K562 (cell line): ENCODE results near the gene THOC3. TPM values are rescaled to one million over a fixed set of nuclear protein-coding genes. Genes with fewer than 3 reads are reported as not detected.
A peak's percentile ranks its signal among the peaks of the same experiment; 100 is the strongest.
"Not testable (repeated sequence)": the region's sequence is repeated elsewhere in the genome, so short reads cannot be mapped to it uniquely, and the experiment has no call there.

Experiments used
- ATAC-seq: fragments of 200-7000 bp; cut with Tn5 transposase; 3 replicates; pipeline ENCODE4 v1.9.1; 2020; ENCODE audit warnings: moderate library complexity
- BruUV-seq: library from RNA; stranded (reverse); fragments of 400-500 nt; replicated peaks from 2 replicates; lab custom pipeline; 2021; lab: Mats Ljungman, UMichigan
- CTCF ChIA-PET: fragments of 300-600 bp; formaldehyde crosslinking; extraction: SDS; loops from one replicate; lab custom pipeline; 2021; ENCODE audit warnings: low intra/inter-chr PET ratio; lab: Yijun Ruan, JAX
- POLR2A ChIA-PET: fragments of 300-600, 350-650 bp; sonication (Branson Sonifier 250); formaldehyde crosslinking; extraction: SDS; loops from one replicate; lab custom pipeline; 2021; ENCODE audit warnings: antibody characterized with exemption, inconsistent platforms; lab: Yijun Ruan, JAX
- DNase-seq, 4 experiments: peaks; one replicate each; pipeline versions ENCODE4 v3.0.0 to v3.0.0-alpha.2; 2011 to 2018; ENCODE audit warnings: low spot score in 3 of 4, mixed read lengths in 3 of 4; ENCODE audit errors: extremely low read depth in 1 of 4
- FAIRE-seq: peaks from 2 replicates; lab custom pipeline; 2011; peaks lifted over from hg19 to GRCh38; lab: Jason Lieb, UNC
- H2AFZ ChIP-seq: 2 replicates; pipeline ENCODE4 v1.6.0; 2011; ENCODE audit warnings: low read depth, low read length, control low read depth, inconsistent platforms
- H3K27ac ChIP-seq: fragments of 200-600 bp; 3 replicates; pipeline ENCODE4 v1.8.0; 2011; ENCODE audit warnings: low read depth, mild to moderate bottlenecking, control low read depth, inconsistent platforms, low read length, moderate library complexity, mixed read lengths; ENCODE audit errors: extremely low read depth
- H3K27me3 ChIP-seq, 2 experiments: fragments of 300-600 bp in 1 of 2; 2 replicates in 1 of 2; 3 replicates in 1 of 2; pipeline versions ENCODE4 v1.6.0 to v1.8.0; 2011; ENCODE audit warnings: inconsistent platforms in 2 of 2, low read length in 2 of 2, mild to moderate bottlenecking in 1 of 2, mixed read lengths in 1 of 2, moderate library complexity in 1 of 2; ENCODE audit not compliant: control insufficient read depth in 2 of 2, insufficient read depth in 2 of 2
- H3K36me3 ChIP-seq: fragments of 300-600 bp; 3 replicates; pipeline ENCODE4 v1.8.0; 2011; ENCODE audit warnings: mild to moderate bottlenecking, low read length, inconsistent platforms; ENCODE audit not compliant: control insufficient read depth, insufficient read depth
- H3K4me1 ChIP-seq, 2 experiments: fragments of 200-600 bp in 1 of 2; replicated peaks in 1 of 2; 2 replicates in 1 of 2; 3 replicates in 1 of 2; pipeline versions ENCODE4 v1.5.1 to v1.8.0; 2011; ENCODE audit warnings: inconsistent platforms in 2 of 2, low read length in 2 of 2, mild to moderate bottlenecking in 1 of 2, mixed read lengths in 1 of 2, moderate library complexity in 1 of 2; ENCODE audit not compliant: control insufficient read depth in 2 of 2, insufficient read depth in 2 of 2
- H3K4me2 ChIP-seq: 2 replicates; pipeline ENCODE4 v1.6.1; 2011; ENCODE audit warnings: low read length, control low read depth, inconsistent platforms, mixed read lengths; ENCODE audit not compliant: insufficient read depth
- H3K4me3 ChIP-seq: fragments of 200-600 bp; sonication (generic), shearing (Covaris generic); 2 replicates; pipeline ENCODE4 v1.5.1; 2016; ENCODE audit warnings: control low read depth, inconsistent platforms
- H3K79me2 ChIP-seq: fragments of 200-600 bp; 3 replicates; pipeline ENCODE4 v1.8.0; 2011; ENCODE audit warnings: low read length, inconsistent platforms; ENCODE audit not compliant: control insufficient read depth, insufficient read depth
- H3K9ac ChIP-seq, 2 experiments: 2 replicates each; pipeline versions ENCODE4 v1.6.0 to v1.6.1; 2011; ENCODE audit warnings: low read depth in 2 of 2, low read length in 2 of 2, control low read depth in 1 of 2, inconsistent platforms in 1 of 2, mild to moderate bottlenecking in 1 of 2, mixed read lengths in 1 of 2; ENCODE audit not compliant: insufficient read depth in 1 of 2
- H3K9me1 ChIP-seq: one replicate; pipeline ENCODE4 v1.6.0; 2011; ENCODE audit warnings: inconsistent platforms, mild to moderate bottlenecking, low read length, moderate library complexity; ENCODE audit not compliant: control insufficient read depth, insufficient read depth
- H3K9me3 ChIP-seq: replicated peaks from 2 replicates; pipeline ENCODE4 v1.5.1; 2011; ENCODE audit warnings: low read depth, low read length, inconsistent platforms; ENCODE audit not compliant: control insufficient read depth, insufficient read depth
- H4K20me1 ChIP-seq: replicated peaks from 2 replicates; pipeline ENCODE4 v1.6.1; 2011; ENCODE audit warnings: low read length, inconsistent platforms, mixed read lengths; ENCODE audit not compliant: control insufficient read depth, insufficient read depth
- WGBS: fragments of 100-300 bp; shearing (Covaris generic); methylation state at CpG from one replicate; pipeline ENCODE4 v1.1.6; 2016; ENCODE audit warnings: low coverage, mixed read lengths; ENCODE audit not compliant: insufficient coverage; ENCODE audit errors: missing lambda C conversion rate; 5-methylcytosine and 5-hydroxymethylcytosine counted together
- in situ Hi-C: fragments of 300-500 bp; cut with MboI; formaldehyde crosslinking; loops from 4 replicates; pipeline ENCODE4 v1.15.0; 2018; ENCODE audit warnings: inconsistent platforms, mixed read lengths
- intact Hi-C: fragments of 100-400 bp; cut with micrococcal nuclease; formaldehyde crosslinking; loops from 2 replicates; pipeline ENCODE4 v1.14.2; 2022
- polyA plus RNA-seq, 8 experiments: library from polyadenylated mRNA; depleted of rRNA in 4 of 8; stranded (reverse) in 5 of 8; unstranded in 3 of 8; fragments of >200 nt; fragmentation: Nextera tagmentation in 2 of 8; fragmentation: Illumina TruSeq in 1 of 8; extraction: Ambion mirVana in 2 of 8; extraction: Trizol in 1 of 8; gene quantifications; 2 replicates each; pipeline versions ENCODE4 v1.2.1 to v1.2.3, GENCODE V29; 2011 to 2014; ENCODE audit warnings: inconsistent platforms in 1 of 8, missing spikeins in 1 of 8
- total RNA-seq, 7 experiments: library from RNA; depleted of rRNA in 6 of 7; stranded (reverse); fragments of >200 nt in 6 of 7; fragmentation: Illumina TruSeq in 2 of 7; extraction: Trizol in 2 of 7; gene quantifications; 2 replicates each; pipeline versions ENCODE4 v1.2.1 to v1.2.3, GENCODE V29; 2011 to 2021; ENCODE audit warnings: low replicate concordance in 1 of 7

THOC3 gene
- total and polyA plus RNA-seq, 9 of the 15 experiments (the other 6 are each of a cell fraction or from before 2014, with no cell fraction given), result 29.8 to 360 (median 112) TPM

DNA sequence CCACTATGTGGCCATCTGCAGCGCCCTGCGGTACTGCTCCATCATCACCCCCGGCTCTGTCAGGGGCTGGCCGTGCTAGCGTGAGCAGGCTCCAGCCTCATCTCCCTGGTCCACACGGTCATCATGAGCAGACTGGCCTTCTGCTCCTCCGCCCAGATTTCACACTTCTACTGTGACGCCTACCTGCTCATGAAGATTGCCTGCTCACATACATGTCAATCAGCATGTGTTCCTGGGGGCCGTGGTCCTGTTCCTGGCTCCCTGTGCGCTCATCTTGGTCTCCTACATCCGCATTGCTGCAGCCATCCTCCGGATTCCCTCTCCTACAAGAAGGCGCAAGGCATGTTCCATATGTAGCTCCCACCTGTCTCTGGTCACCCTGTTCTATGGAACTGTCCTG is 38.7 kb upstream of the THOC3 start:
- H3K4me2 ChIP-seq, H3K9ac ChIP-seq, H3K4me1 ChIP-seq, intact Hi-C loops, H3K27ac ChIP-seq, H3K27me3 ChIP-seq, H4K20me1 ChIP-seq, BruUV-seq, H2AFZ ChIP-seq, POLR2A ChIA-PET, H3K79me2 ChIP-seq, in situ Hi-C loops, DNase-seq, FAIRE-seq, H3K9me3 ChIP-seq, H3K36me3 ChIP-seq, CTCF ChIA-PET, H3K9me1 ChIP-seq, H3K4me3 ChIP-seq, ATAC-seq: not testable (repeated sequence)
- 0% methylated on average over 6 of the region's 13 CpGs for WGBS

DNA sequence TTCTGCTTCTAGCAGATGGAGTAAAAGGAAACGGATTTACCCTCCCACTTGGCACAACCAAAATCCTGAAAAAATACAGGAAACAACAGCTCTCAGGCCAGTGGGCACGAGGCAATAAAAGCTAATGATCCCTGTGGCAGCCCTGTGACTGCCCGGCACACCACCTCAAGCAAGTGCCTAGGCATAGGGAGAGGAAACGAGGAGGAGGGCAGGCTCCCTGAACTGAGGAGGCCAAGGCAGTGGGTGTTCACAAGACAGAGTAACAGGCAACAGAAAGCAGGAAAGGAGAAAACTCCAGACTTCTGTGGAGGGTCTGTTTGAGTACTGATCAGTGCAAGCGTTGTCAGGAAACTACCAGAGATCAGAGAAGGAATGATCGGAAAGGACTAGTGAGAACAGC is 29.9 kb upstream of the THOC3 start:
- intact Hi-C loops, POLR2A ChIA-PET, BruUV-seq: not testable (repeated sequence)

DNA sequence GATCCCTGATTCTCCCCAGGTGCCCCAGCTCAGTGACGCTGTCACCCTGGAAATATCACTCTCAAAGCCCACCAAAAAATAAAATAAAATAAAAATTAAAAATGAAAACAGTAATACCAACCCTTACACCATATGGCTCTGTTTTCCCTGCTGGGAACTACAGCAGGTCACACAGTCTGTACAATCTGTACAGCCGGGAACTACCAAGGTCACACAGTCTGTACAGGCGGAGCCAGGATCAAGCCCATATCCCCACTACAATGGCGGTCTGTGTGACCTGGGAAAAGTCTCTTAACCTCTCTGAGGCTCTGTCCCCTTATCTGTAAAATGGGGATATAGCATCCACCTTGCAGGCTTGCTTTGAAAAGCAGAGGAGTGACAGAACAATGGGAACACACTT is 29.4 kb upstream of the THOC3 start:
- 0% methylated on average over 1 of the region's 4 CpGs for WGBS
- BruUV-seq, H3K79me2 ChIP-seq, FAIRE-seq, H3K36me3 ChIP-seq, H3K27me3 ChIP-seq, H3K4me1 ChIP-seq, H4K20me1 ChIP-seq, H2AFZ ChIP-seq, in situ Hi-C loops, POLR2A ChIA-PET, H3K27ac ChIP-seq, H3K9ac ChIP-seq, H3K9me3 ChIP-seq, H3K9me1 ChIP-seq, ATAC-seq, H3K4me2 ChIP-seq, CTCF ChIA-PET, DNase-seq, H3K4me3 ChIP-seq, intact Hi-C loops: not testable (repeated sequence)

More for the DNA sequence above, 29.9 kb upstream of the THOC3 start:
- H3K4me2 ChIP-seq, H2AFZ ChIP-seq, in situ Hi-C loops, H3K27me3 ChIP-seq, H3K4me1 ChIP-seq, H3K9me1 ChIP-seq, H3K4me3 ChIP-seq, DNase-seq, H3K79me2 ChIP-seq, H3K9ac ChIP-seq, H4K20me1 ChIP-seq, CTCF ChIA-PET, H3K9me3 ChIP-seq, ATAC-seq, H3K36me3 ChIP-seq, H3K27ac ChIP-seq: not testable (repeated sequence)
- no CpG with 5 or more reads among the region's 6 CpGs for WGBS
- peak; percentile 15 for FAIRE-seq

DNA sequence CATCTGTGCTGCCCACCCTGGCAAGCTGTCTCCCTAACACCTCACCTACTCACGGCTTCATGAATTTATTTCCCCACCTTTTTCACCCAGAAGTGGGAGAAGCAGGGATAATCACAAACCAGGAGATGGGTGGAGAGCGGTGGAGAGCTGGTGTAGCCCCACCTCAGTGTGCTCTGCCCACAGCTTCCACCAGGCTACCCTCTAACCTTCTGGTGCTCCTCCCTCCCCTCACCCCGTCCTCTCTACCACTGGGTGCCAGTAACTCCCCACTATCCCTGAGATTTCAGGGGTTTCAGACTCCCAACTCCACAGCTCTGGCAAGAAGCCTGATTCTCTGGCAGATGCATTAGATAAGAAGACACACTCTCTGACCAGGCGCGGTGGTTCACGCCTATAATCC is 28.7 kb upstream of the THOC3 start:
- 0% methylated on average over 1 of the region's 6 CpGs for WGBS
- H3K4me3 ChIP-seq, H3K36me3 ChIP-seq, CTCF ChIA-PET, DNase-seq, in situ Hi-C loops, H3K9me3 ChIP-seq, H3K27ac ChIP-seq, BruUV-seq, H3K9me1 ChIP-seq, H3K9ac ChIP-seq, intact Hi-C loops, FAIRE-seq, H3K79me2 ChIP-seq, H2AFZ ChIP-seq, H3K4me1 ChIP-seq, H4K20me1 ChIP-seq, ATAC-seq, H3K4me2 ChIP-seq, POLR2A ChIA-PET, H3K27me3 ChIP-seq: not testable (repeated sequence)
